Endothelial cell of umbilical vein (primary cell): ENCODE data around the gene ZBTB17. TPM values are rescaled to one million over a fixed set of nuclear protein-coding genes. Genes with fewer than 3 reads are reported as not detected.

ENCODE experiments used
- BruUV-seq: library from RNA; stranded (reverse); fragments of 400-500 nt; replicated peaks from 2 replicates; lab custom pipeline; 2021; lab: Mats Ljungman, UMichigan
- CTCF ChIA-PET: fragments of 300-600, 350-600 bp; sonication (Branson Sonifier 250); formaldehyde crosslinking; loops from one replicate; lab custom pipeline; 2021; ENCODE audit warnings: antibody characterized with exemption, inconsistent platforms; lab: Charles Lee
- POLR2A ChIA-PET: fragments of 300-600, 350-600 bp; sonication (Branson Sonifier 250); formaldehyde crosslinking; loops from one replicate; lab custom pipeline; 2021; ENCODE audit warnings: antibody characterized with exemption, inconsistent platforms; lab: Charles Lee
- DNase-seq: peaks from one replicate; pipeline ENCODE4 v3.0.0-alpha.2; 2011; ENCODE audit warnings: low read depth, low spot score
- FAIRE-seq: peaks from 2 replicates; lab custom pipeline; 2011; peaks lifted over from hg19 to GRCh38; lab: Jason Lieb, UNC
- H2AFZ ChIP-seq: 2 replicates; pipeline ENCODE4 v1.6.0; 2012; ENCODE audit warnings: low read depth, low read length, control low read depth, inconsistent platforms
- H3K27ac ChIP-seq: 2 replicates; pipeline ENCODE4 v1.5.1; 2011; ENCODE audit warnings: low read depth, mild to moderate bottlenecking, control low read depth, low read length, moderate library complexity; ENCODE audit not compliant: insufficient read depth
- H3K27me3 ChIP-seq, 2 experiments: 2 replicates each; pipeline versions ENCODE4 v1.6.0 to v1.6.1; 2011; ENCODE audit warnings: low read length in 2 of 2, mixed read lengths in 1 of 2; ENCODE audit not compliant: control insufficient read depth in 2 of 2, insufficient read depth in 2 of 2
- H3K36me3 ChIP-seq, 2 experiments: 2 replicates in 1 of 2; 3 replicates in 1 of 2; pipeline ENCODE4 v1.5.1; 2011; ENCODE audit warnings: low read length in 2 of 2, mild to moderate bottlenecking in 1 of 2, moderate library complexity in 1 of 2; ENCODE audit not compliant: control insufficient read depth in 2 of 2, insufficient read depth in 2 of 2; ENCODE audit errors: extremely low read depth in 1 of 2
- H3K4me1 ChIP-seq: 3 replicates; pipeline ENCODE4 v1.5.1; 2011; ENCODE audit warnings: mild to moderate bottlenecking, low read length; ENCODE audit not compliant: control insufficient read depth, insufficient read depth; ENCODE audit errors: extremely low read depth
- H3K4me2 ChIP-seq: 2 replicates; pipeline ENCODE4 v1.6.1; 2011; ENCODE audit warnings: low read length, control low read depth, mixed read lengths; ENCODE audit not compliant: insufficient read depth
- H3K4me3 ChIP-seq, 3 experiments: fragments of 200-600 bp in 1 of 3; sonication (generic), shearing (Covaris generic) in 1 of 3; replicated peaks in 1 of 3; 2 replicates each; pipeline ENCODE4 v1.5.1; 2011 to 2016; ENCODE audit warnings: control low read depth in 3 of 3, low read length in 3 of 3, mild to moderate bottlenecking in 2 of 3, inconsistent platforms in 1 of 3, low read depth in 1 of 3, moderate library complexity in 1 of 3; ENCODE audit not compliant: insufficient read depth in 1 of 3
- H3K79me2 ChIP-seq: 2 replicates; pipeline ENCODE4 v1.6.0; 2012; ENCODE audit warnings: low read length, inconsistent platforms; ENCODE audit not compliant: control insufficient read depth, insufficient read depth
- H3K9ac ChIP-seq: replicated peaks from 2 replicates; pipeline ENCODE3; 2011; ENCODE audit warnings: low read length, control low read depth; ENCODE audit not compliant: insufficient read depth; ENCODE audit errors: extremely low read depth
- H3K9me1 ChIP-seq: replicated peaks from 3 replicates; pipeline ENCODE4 v1.6.0; 2011; ENCODE audit warnings: mild to moderate bottlenecking, low read length; ENCODE audit not compliant: control insufficient read depth, insufficient read depth; ENCODE audit errors: extremely low read depth
- H3K9me3 ChIP-seq: replicated peaks from 2 replicates; pipeline ENCODE4 v1.5.1; 2012; ENCODE audit warnings: low read length, inconsistent platforms; ENCODE audit not compliant: control insufficient read depth, insufficient read depth
- H4K20me1 ChIP-seq: replicated peaks from 2 replicates; pipeline ENCODE3; 2011; ENCODE audit warnings: mild to moderate bottlenecking, low read length; ENCODE audit not compliant: control insufficient read depth, insufficient read depth; ENCODE audit errors: extremely low read depth
- EZH2 ChIP-seq: IDR thresholded peaks from 2 replicates; pipeline ENCODE4 v1.6.1; 2012; ENCODE audit warnings: borderline replicate concordance, low read depth, mild to moderate bottlenecking, moderate library complexity, low read length, inconsistent platforms; ENCODE audit not compliant: severe bottlenecking
- FOS ChIP-seq: IDR thresholded peaks from 2 replicates; pipeline ENCODE4 v1.6.1; 2011; ENCODE audit warnings: mild to moderate bottlenecking, low read length, moderate library complexity, borderline replicate concordance; ENCODE audit not compliant: insufficient read depth
- MAX ChIP-seq: IDR thresholded peaks from 2 replicates; pipeline ENCODE4 v1.6.1; 2011; ENCODE audit not compliant: insufficient read depth, insufficient read length
- POLR2A ChIP-seq: IDR thresholded peaks from 2 replicates; pipeline ENCODE4 v1.6.1; 2012; ENCODE audit warnings: low read depth, mild to moderate bottlenecking, control low read depth, low read length
- dilution Hi-C: fragments of 300-500 bp; cut with MboI; formaldehyde crosslinking; loops from one replicate; pipeline ENCODE4 v1.15.0; 2019; ENCODE audit warnings: low sequenced_read_pairs; ENCODE audit not compliant: extremely low pct_ligation_motif_present
- intact Hi-C: fragments of 100-400 bp; cut with micrococcal nuclease; formaldehyde crosslinking; loops from one replicate; pipeline ENCODE4 v1.10.0; 2022
- polyA plus RNA-seq, 4 experiments: library from polyadenylated mRNA; depleted of rRNA in 3 of 4; stranded (reverse) in 3 of 4; unstranded in 1 of 4; fragments of >200 nt; gene quantifications; 2 replicates each; pipeline versions ENCODE4 v1.2.1 to v1.2.3, GENCODE V29; 2011 to 2012; ENCODE audit warnings: missing spikeins in 1 of 4
- total RNA-seq: library from RNA; stranded (reverse); gene quantifications from 2 replicates; pipeline ENCODE4 v1.2.3, GENCODE V29; 2021
- TF ChIP-seq, protein P1 (sequence below), 2 donors: IDR thresholded peaks; 1 replicate in 1 of 2; 2 replicates in 1 of 2; pipeline ENCODE4 v1.5.1; 2011; ENCODE audit warnings: low read length in 2 of 2, mild to moderate bottlenecking in 2 of 2, moderate library complexity in 2 of 2, control low read depth in 1 of 2, inconsistent platforms in 1 of 2, low read depth in 1 of 2; ENCODE audit not compliant: insufficient read depth in 1 of 2; ENCODE audit errors: extremely low read depth in 1 of 2

Gene ZBTB17
- total and polyA plus RNA-seq, 2 donors (not counting 3 experiments of a cell fraction or from before 2014, with no cell fraction given), result 43.9 to 72.7 TPM

GRCh38 chr1:15963968-15964648, 11.8 kb downstream of the ZBTB17 start:
- H3K79me2 ChIP-seq, result peaks cover 50% of the 10 kb centered on the region
- BruUV-seq, result no TSS peak
- H2AFZ ChIP-seq, result no peak overlapping the region
- CTCF ChIA-PET, result no interaction called here
- H4K20me1 ChIP-seq, result no peaks in the 10 kb centered on the region
- dilution Hi-C loops, result no loop called here
- TF ChIP-seq FOS (no peak), POLR2A (no peak), EZH2 (no peak), MAX (no peak)
- TF ChIP-seq, protein P1, sequence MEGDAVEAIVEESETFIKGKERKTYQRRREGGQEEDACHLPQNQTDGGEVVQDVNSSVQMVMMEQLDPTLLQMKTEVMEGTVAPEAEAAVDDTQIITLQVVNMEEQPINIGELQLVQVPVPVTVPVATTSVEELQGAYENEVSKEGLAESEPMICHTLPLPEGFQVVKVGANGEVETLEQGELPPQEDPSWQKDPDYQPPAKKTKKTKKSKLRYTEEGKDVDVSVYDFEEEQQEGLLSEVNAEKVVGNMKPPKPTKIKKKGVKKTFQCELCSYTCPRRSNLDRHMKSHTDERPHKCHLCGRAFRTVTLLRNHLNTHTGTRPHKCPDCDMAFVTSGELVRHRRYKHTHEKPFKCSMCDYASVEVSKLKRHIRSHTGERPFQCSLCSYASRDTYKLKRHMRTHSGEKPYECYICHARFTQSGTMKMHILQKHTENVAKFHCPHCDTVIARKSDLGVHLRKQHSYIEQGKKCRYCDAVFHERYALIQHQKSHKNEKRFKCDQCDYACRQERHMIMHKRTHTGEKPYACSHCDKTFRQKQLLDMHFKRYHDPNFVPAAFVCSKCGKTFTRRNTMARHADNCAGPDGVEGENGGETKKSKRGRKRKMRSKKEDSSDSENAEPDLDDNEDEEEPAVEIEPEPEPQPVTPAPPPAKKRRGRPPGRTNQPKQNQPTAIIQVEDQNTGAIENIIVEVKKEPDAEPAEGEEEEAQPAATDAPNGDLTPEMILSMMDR (IDR thresholded peaks at IDR 0.05; ENCODE audit: extremely low read depth in 1 of 2, insufficient read depth in 1 of 2, low read depth in 1 of 2, low read length in 2 of 2), result no peak
- peaks cover 2 to 5% of the 10 kb centered on the region in 2 experiments for H3K36me3 ChIP-seq
- no peaks in the 10 kb centered on the region for H3K9me3 ChIP-seq
- no peak for FAIRE-seq
- peaks cover 16% of the 10 kb centered on the region for H3K4me1 ChIP-seq
- H3K9ac ChIP-seq, result no peak overlapping the region
- H3K27ac ChIP-seq, result no peak overlapping the region
- DNase-seq, result no peak
- POLR2A ChIA-PET, result no interaction called here
- H3K9me1 ChIP-seq, result no peaks in the 10 kb centered on the region
- H3K4me2 ChIP-seq, result no peak overlapping the region
- H3K4me3 ChIP-seq, result no peak overlapping the region
- H3K27me3 ChIP-seq, result no peaks in the 10 kb centered on the region
- intact Hi-C loops, result no loop called here
